A549 (cell line): ENCODE data around the gene ANKRD7. TPM values are rescaled to one million over a fixed set of nuclear protein-coding genes. Genes with fewer than 3 reads are reported as not detected.
A peak's percentile ranks its signal among the peaks of the same experiment; 100 is the strongest.

Source experiments
- ATAC-seq, 2 experiments: fragments of 200-7000 bp in 1 of 2; fragments of >200 bp in 1 of 2; cut with Nextera tagmentation in 1 of 2; cut with Tn5 transposase in 1 of 2; 3 replicates each; pipeline versions ENCODE4 v1.8.0 to v1.9.1; 2018 to 2020; ENCODE audit warnings: mild to moderate bottlenecking in 1 of 2, moderate library complexity in 1 of 2
- CTCF ChIA-PET: fragments of 300-600 bp; sonication (Branson Sonifier 250); formaldehyde crosslinking; extraction: SDS; loops from one replicate; lab custom pipeline; 2021; ENCODE audit warnings: antibody characterized with exemption, inconsistent platforms; lab: Yijun Ruan, JAX
- POLR2A ChIA-PET: fragments of 350-600 bp; formaldehyde crosslinking; extraction: SDS; loops from one replicate; lab custom pipeline; 2021; ENCODE audit warnings: antibody characterized with exemption, inconsistent platforms; lab: Yijun Ruan, JAX
- DNase-seq, 2 experiments: peaks; one replicate each; pipeline versions ENCODE4 v3.0.0 to v3.0.0-alpha.2; 2011 to 2016; ENCODE audit warnings: low read depth in 1 of 2, low spot score in 1 of 2
- FAIRE-seq: peaks from 2 replicates; lab custom pipeline; 2011; peaks lifted over from hg19 to GRCh38; lab: Jason Lieb, UNC
- H3K27ac ChIP-seq, 2 experiments: fragments of >200 bp; sonication (Bioruptor Twin); formaldehyde crosslinking; 3 replicates each; pipeline ENCODE4 v1.5.1; 2016 to 2017
- H3K4me1 ChIP-seq: fragments of >200 bp; sonication (Bioruptor Twin); formaldehyde crosslinking; 3 replicates; pipeline ENCODE4 v1.6.1; 2016
- H3K4me2 ChIP-seq: fragments of >200 bp; sonication (Bioruptor Twin); formaldehyde crosslinking; 3 replicates; pipeline ENCODE4 v1.6.1; 2016
- H3K4me3 ChIP-seq: fragments of >200 bp; sonication (Bioruptor Twin); formaldehyde crosslinking; 3 replicates; pipeline ENCODE4 v1.5.1; 2016
- H3K9me3 ChIP-seq: fragments of >200 bp; sonication (Bioruptor Twin); formaldehyde crosslinking; 3 replicates; pipeline ENCODE4 v1.6.1; 2016
- CHD2 ChIP-seq: fragments of 150-350 bp; IDR thresholded peaks from 2 replicates; pipeline ENCODE4 v1.6.1; 2014; ENCODE audit warnings: low read length; ENCODE audit not compliant: partially characterized antibody
- EP300 ChIP-seq, 2 experiments: fragments of >200 bp; sonication (Bioruptor Twin); formaldehyde crosslinking; IDR thresholded peaks; 2 replicates in 1 of 2; 3 replicates in 1 of 2; pipeline ENCODE4 v1.6.1; 2016 to 2017
- FOSB ChIP-seq: fragments of 250-450 bp; sonication (Bioruptor Pico); IDR thresholded peaks from 2 replicates; pipeline ENCODE4 v1.5.0; 2020; ENCODE audit warnings: mild to moderate bottlenecking, moderate library complexity
- GATA3 ChIP-seq: IDR thresholded peaks from 2 replicates; pipeline ENCODE4 v1.6.1; 2012; ENCODE audit warnings: borderline replicate concordance
- HDAC2 ChIP-seq: fragments of 200-600 bp; sonication (generic); IDR thresholded peaks from 2 replicates; pipeline ENCODE4 v1.6.1; 2016
- HEYL ChIP-seq: fragments of 250-450 bp; sonication (Bioruptor Pico); IDR thresholded peaks from 2 replicates; pipeline ENCODE4 v1.8.0; 2021; ENCODE audit warnings: mild to moderate bottlenecking, moderate library complexity
- HOXB13 ChIP-seq: fragments of 250-450 bp; sonication (Bioruptor Pico); IDR thresholded peaks from 2 replicates; pipeline ENCODE4 v1.5.0; 2020; ENCODE audit warnings: low read depth, mild to moderate bottlenecking, moderate library complexity
- JUN ChIP-seq, 2 experiments: fragments of >200 bp; sonication (Bioruptor Twin); formaldehyde crosslinking; IDR thresholded peaks; 2 replicates in 1 of 2; 3 replicates in 1 of 2; pipeline ENCODE4 v1.6.1; 2016 to 2017
- KDM5A ChIP-seq: fragments of 200-600 bp; sonication (generic); IDR thresholded peaks from 2 replicates; pipeline ENCODE4 v1.6.1; 2016; ENCODE audit warnings: antibody characterized with exemption, mild to moderate bottlenecking
- PHF8 ChIP-seq: fragments of 200-600 bp; sonication (generic); IDR thresholded peaks from 2 replicates; pipeline ENCODE4 v1.6.1; 2016; ENCODE audit warnings: low read depth, mild to moderate bottlenecking, antibody characterized with exemption, moderate library complexity, borderline replicate concordance
- POLR2A ChIP-seq: IDR thresholded peaks from 2 replicates; pipeline ENCODE4 v1.6.1; 2012; ENCODE audit warnings: mild to moderate bottlenecking, low read length
- RFX5 ChIP-seq: fragments of 450-650 bp; IDR thresholded peaks from 2 replicates; pipeline ENCODE4 v1.7.1; 2014; ENCODE audit warnings: antibody characterized with exemption, mild to moderate bottlenecking, moderate library complexity
- TFCP2L1 ChIP-seq: fragments of 250-450 bp; sonication (Bioruptor Pico); IDR thresholded peaks from 2 replicates; pipeline ENCODE4 v1.5.0; 2021; ENCODE audit warnings: mild to moderate bottlenecking
- TP53 ChIP-seq: fragments of 250-450 bp; sonication (Bioruptor Pico); IDR thresholded peaks from 2 replicates; pipeline ENCODE4 v1.5.0; 2021; ENCODE audit warnings: mild to moderate bottlenecking, moderate library complexity
- WGBS: methylation state at CpG from one replicate; pipeline ENCODE4 v1.1.6; 2017; ENCODE audit errors: missing lambda C conversion rate; 5-methylcytosine and 5-hydroxymethylcytosine counted together
- polyA plus RNA-seq, 4 experiments: library from polyadenylated mRNA; depleted of rRNA in 3 of 4; stranded (reverse); fragments of >200 nt; fragmentation: RNase III in 1 of 4; extraction: RNeasy Plus Mini Kit Qiagen cat#74134 plus additional on column Dnase treatment in 1 of 4; gene quantifications; 2 replicates in 3 of 4; 3 replicates in 1 of 4; pipeline ENCODE4 v1.2.3, GENCODE V29; 2011 to 2017
- TF ChIP-seq, protein P1 (sequence below): fragments of 200-600 bp; sonication (generic); IDR thresholded peaks from 2 replicates; pipeline ENCODE4 v1.6.1; 2016; ENCODE audit warnings: antibody characterized with exemption, mild to moderate bottlenecking, moderate library complexity
- TF ChIP-seq, protein P2 (sequence below): IDR thresholded peaks from 2 replicates; pipeline ENCODE4 v1.6.1; 2012
- TF ChIP-seq, protein P3 (sequence below): IDR thresholded peaks from 2 replicates; pipeline ENCODE4 v1.6.1; 2012; ENCODE audit warnings: low read depth, borderline replicate concordance
- TF ChIP-seq, protein P4 (sequence below): IDR thresholded peaks from 2 replicates; pipeline ENCODE4 v1.6.1; 2012
- TF ChIP-seq, protein P5 (sequence below): fragments of >200 bp; sonication (Bioruptor Twin); formaldehyde crosslinking; IDR thresholded peaks from 3 replicates; pipeline ENCODE4 v1.6.1; 2016
- TF ChIP-seq, protein P6 (sequence below): fragments of 250-450 bp; sonication (Bioruptor Pico); IDR thresholded peaks from 2 replicates; pipeline ENCODE4 v1.5.0; 2021; ENCODE audit warnings: mild to moderate bottlenecking, moderate library complexity, borderline replicate concordance

Gene ANKRD7
- polyA plus RNA-seq, 2 of the 4 experiments (the other 2 are of a cell fraction) = 0.59 to 0.70 TPM

DNA sequence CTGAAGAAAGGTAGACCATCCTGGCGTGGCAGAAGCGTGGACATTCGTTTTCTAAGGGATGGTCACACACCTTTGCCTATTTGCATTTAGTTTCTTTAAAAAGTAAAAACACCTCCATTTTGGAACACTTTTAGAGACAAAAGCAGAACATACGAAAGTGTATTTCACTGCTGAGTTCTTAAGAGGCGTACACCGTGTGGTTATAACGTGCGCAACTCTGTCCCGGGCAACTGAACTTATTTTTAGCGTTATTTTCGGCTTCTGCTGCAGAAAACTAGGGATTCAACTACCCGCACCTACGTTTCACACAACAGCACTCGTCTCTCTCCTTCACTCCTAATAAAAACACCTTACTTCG is 41.1 kb upstream of the ANKRD7 start:
- no peak for FAIRE-seq

DNA sequence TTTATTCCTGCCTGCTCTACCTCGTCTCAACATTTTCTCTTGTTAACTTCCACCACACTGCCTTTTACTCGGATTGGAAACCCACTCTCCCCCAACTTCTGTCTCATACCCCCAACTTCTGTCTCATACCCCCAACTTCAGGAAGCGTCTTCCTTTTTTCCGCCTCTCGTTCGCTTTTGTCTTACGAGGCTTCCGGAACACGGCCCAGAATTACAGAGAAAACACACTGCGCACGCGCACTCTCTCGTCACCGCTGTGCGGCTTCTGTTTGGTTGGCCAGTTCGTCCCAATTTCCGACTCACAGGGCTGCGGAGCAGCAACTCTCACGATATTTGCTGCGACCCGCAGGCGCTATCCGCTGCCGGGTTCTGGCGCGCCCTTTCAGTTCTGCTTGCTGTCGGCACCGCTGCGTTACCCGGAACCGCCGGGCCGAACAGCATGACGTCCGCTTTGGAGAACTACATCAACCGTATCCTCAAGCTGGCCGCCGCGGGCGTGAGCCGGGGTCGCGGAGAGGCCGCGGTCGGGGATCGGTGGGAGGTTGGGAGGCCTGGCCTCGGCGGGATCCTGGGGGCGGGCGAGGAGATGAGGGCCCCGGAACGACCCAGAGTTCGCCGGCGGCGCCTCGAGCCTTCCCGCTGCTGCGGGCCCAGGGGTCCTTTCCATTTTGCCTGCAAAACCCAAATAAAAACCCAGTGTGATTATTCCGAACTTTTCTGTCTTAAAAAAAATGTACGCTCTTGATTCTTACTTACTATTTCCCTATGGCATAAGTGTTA is 40.5 kb upstream of the ANKRD7 start, which contains the start of gene LSM8:
Gene LSM8 (plus strand): TSS at position 379 of the 779 bp plus-strand sequence. CDS start 60 bp downstream, at position 439.
- TF ChIP-seq, protein P1, sequence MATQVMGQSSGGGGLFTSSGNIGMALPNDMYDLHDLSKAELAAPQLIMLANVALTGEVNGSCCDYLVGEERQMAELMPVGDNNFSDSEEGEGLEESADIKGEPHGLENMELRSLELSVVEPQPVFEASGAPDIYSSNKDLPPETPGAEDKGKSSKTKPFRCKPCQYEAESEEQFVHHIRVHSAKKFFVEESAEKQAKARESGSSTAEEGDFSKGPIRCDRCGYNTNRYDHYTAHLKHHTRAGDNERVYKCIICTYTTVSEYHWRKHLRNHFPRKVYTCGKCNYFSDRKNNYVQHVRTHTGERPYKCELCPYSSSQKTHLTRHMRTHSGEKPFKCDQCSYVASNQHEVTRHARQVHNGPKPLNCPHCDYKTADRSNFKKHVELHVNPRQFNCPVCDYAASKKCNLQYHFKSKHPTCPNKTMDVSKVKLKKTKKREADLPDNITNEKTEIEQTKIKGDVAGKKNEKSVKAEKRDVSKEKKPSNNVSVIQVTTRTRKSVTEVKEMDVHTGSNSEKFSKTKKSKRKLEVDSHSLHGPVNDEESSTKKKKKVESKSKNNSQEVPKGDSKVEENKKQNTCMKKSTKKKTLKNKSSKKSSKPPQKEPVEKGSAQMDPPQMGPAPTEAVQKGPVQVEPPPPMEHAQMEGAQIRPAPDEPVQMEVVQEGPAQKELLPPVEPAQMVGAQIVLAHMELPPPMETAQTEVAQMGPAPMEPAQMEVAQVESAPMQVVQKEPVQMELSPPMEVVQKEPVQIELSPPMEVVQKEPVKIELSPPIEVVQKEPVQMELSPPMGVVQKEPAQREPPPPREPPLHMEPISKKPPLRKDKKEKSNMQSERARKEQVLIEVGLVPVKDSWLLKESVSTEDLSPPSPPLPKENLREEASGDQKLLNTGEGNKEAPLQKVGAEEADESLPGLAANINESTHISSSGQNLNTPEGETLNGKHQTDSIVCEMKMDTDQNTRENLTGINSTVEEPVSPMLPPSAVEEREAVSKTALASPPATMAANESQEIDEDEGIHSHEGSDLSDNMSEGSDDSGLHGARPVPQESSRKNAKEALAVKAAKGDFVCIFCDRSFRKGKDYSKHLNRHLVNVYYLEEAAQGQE = peak; percentile 85
- TF ChIP-seq GATA3 (peak; percentile 44; the same call in 1 of the 2 replicates), PHF8 (peak; percentile 93), CHD2 (peak; percentile 87), TFCP2L1 (CRISPR knock-in tag) (no peak), POLR2A (peak; percentile 55), RFX5 (no peak), KDM5A (0 out of 2 replicates have a peak, but pooled peaks have one; percentile 27), HEYL (CRISPR knock-in tag) (no peak), JUN (IDR thresholded peaks at IDR 0.05) (peak; percentile 81 to 86)
- TF ChIP-seq, protein P2, sequence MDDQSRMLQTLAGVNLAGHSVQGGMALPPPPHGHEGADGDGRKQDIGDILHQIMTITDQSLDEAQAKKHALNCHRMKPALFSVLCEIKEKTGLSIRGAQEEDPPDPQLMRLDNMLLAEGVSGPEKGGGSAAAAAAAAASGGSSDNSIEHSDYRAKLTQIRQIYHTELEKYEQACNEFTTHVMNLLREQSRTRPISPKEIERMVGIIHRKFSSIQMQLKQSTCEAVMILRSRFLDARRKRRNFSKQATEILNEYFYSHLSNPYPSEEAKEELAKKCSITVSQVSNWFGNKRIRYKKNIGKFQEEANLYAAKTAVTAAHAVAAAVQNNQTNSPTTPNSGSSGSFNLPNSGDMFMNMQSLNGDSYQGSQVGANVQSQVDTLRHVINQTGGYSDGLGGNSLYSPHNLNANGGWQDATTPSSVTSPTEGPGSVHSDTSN = no peak
- TF ChIP-seq, protein P3, sequence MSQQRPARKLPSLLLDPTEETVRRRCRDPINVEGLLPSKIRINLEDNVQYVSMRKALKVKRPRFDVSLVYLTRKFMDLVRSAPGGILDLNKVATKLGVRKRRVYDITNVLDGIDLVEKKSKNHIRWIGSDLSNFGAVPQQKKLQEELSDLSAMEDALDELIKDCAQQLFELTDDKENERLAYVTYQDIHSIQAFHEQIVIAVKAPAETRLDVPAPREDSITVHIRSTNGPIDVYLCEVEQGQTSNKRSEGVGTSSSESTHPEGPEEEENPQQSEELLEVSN = peak; percentile 57
- TF ChIP-seq, protein P4, sequence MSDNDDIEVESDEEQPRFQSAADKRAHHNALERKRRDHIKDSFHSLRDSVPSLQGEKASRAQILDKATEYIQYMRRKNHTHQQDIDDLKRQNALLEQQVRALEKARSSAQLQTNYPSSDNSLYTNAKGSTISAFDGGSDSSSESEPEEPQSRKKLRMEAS = peak; percentile 75
- TF ChIP-seq, protein P5, sequence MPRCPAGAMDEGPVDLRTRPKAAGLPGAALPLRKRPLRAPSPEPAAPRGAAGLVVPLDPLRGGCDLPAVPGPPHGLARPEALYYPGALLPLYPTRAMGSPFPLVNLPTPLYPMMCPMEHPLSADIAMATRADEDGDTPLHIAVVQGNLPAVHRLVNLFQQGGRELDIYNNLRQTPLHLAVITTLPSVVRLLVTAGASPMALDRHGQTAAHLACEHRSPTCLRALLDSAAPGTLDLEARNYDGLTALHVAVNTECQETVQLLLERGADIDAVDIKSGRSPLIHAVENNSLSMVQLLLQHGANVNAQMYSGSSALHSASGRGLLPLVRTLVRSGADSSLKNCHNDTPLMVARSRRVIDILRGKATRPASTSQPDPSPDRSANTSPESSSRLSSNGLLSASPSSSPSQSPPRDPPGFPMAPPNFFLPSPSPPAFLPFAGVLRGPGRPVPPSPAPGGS = peak; percentile 64; the same call in 1 of the 3 replicates
- peak; percentile 78 for FAIRE-seq
- H3K27ac ChIP-seq = peak within 1 kb of the TSS; percentile 87 to 96
- H3K4me2 ChIP-seq = peak within 1 kb of the TSS; percentile 95
- ChIA-PET POLR2A (interaction anchor here (0.6 kb wide), 2 partner anchors 14 to 1039 kb away, joined by 3 read pairs; no protein-coding TSS in a partner anchor), CTCF (no interaction called here)
- peaks cover 21% of the 10 kb centered on the region; the same call in 2 of the 3 replicates for H3K4me1 ChIP-seq
- ATAC-seq = peak; percentile 100
- WGBS = 3% methylated on average over 27 of the region's 62 CpGs
- peak within 1 kb of the TSS; percentile 66 for H3K4me3 ChIP-seq
- no peaks in the 10 kb centered on the region for H3K9me3 ChIP-seq
- peak; percentile 91 to 98 for DNase-seq

More for the DNA sequence above, 41.1 kb upstream of the ANKRD7 start:
- POLR2A ChIA-PET = no interaction called here
- CTCF ChIA-PET = no interaction called here
- Histone ChIP-seq H3K4me3 (peak overlapping the region; percentile 66), H3K4me2 (peak overlapping the region; percentile 81), H3K27ac (peak overlapping the region; percentile 87 to 96)
- WGBS = 0% methylated on average over 15 of the region's 15 CpGs
- ATAC-seq = peak; percentile 25 to 45; a peak in 4 of 6 replicates
- no peak for TF ChIP-seq HDAC2
- TF ChIP-seq HOXB13 = no peak
- TF ChIP-seq, protein P6, sequence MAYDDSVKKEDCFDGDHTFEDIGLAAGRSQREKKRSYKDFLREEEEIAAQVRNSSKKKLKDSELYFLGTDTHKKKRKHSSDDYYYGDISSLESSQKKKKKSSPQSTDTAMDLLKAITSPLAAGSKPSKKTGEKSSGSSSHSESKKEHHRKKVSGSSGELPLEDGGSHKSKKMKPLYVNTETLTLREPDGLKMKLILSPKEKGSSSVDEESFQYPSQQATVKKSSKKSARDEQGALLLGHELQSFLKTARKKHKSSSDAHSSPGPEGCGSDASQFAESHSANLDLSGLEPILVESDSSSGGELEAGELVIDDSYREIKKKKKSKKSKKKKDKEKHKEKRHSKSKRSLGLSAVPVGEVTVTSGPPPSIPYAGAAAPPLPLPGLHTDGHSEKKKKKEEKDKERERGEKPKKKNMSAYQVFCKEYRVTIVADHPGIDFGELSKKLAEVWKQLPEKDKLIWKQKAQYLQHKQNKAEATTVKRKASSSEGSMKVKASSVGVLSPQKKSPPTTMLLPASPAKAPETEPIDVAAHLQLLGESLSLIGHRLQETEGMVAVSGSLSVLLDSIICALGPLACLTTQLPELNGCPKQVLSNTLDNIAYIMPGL = 0 out of 2 replicates have a peak, but pooled peaks have one; percentile 26
- TF ChIP-seq EP300 (IDR thresholded peaks at IDR 0.05) = no peak
- 0 out of 2 replicates have a peak, but pooled peaks have one; percentile 58 for TF ChIP-seq FOSB (CRISPR knock-in tag)
- peak; percentile 16; the same call in 1 of the 2 replicates for TF ChIP-seq TP53 (CRISPR knock-in tag)
- TF ChIP-seq, all 56 proteins: peak for 3
- Histone ChIP-seq H3K4me1 (peaks cover 21% of the 10 kb centered on the region; the same call in 2 of the 3 replicates), H3K9me3 (no peaks in the 10 kb centered on the region)
- DNase-seq = no peak
